Activated CD4-positive, alpha-beta T cell treated with anti-CD3 and anti-CD28 coated beads, Interleukin-2, amount 50 U/mL, for 24 hours (primary cell): ENCODE data around the gene TRIM56.
"Not testable (repeated sequence)": the region's sequence is repeated elsewhere in the genome, so short reads cannot be mapped to it uniquely, and the experiment has no call there.

ENCODE experiments used
- DNase-seq, 2 donors: peaks; one replicate each; pipeline ENCODE4 v3.0.0-alpha.2; 2020; ENCODE audit warnings: low read depth in 1 of 2, low spot score in 1 of 2

The TRIM56 gene, protein sequence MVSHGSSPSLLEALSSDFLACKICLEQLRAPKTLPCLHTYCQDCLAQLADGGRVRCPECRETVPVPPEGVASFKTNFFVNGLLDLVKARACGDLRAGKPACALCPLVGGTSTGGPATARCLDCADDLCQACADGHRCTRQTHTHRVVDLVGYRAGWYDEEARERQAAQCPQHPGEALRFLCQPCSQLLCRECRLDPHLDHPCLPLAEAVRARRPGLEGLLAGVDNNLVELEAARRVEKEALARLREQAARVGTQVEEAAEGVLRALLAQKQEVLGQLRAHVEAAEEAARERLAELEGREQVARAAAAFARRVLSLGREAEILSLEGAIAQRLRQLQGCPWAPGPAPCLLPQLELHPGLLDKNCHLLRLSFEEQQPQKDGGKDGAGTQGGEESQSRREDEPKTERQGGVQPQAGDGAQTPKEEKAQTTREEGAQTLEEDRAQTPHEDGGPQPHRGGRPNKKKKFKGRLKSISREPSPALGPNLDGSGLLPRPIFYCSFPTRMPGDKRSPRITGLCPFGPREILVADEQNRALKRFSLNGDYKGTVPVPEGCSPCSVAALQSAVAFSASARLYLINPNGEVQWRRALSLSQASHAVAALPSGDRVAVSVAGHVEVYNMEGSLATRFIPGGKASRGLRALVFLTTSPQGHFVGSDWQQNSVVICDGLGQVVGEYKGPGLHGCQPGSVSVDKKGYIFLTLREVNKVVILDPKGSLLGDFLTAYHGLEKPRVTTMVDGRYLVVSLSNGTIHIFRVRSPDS

DNA sequence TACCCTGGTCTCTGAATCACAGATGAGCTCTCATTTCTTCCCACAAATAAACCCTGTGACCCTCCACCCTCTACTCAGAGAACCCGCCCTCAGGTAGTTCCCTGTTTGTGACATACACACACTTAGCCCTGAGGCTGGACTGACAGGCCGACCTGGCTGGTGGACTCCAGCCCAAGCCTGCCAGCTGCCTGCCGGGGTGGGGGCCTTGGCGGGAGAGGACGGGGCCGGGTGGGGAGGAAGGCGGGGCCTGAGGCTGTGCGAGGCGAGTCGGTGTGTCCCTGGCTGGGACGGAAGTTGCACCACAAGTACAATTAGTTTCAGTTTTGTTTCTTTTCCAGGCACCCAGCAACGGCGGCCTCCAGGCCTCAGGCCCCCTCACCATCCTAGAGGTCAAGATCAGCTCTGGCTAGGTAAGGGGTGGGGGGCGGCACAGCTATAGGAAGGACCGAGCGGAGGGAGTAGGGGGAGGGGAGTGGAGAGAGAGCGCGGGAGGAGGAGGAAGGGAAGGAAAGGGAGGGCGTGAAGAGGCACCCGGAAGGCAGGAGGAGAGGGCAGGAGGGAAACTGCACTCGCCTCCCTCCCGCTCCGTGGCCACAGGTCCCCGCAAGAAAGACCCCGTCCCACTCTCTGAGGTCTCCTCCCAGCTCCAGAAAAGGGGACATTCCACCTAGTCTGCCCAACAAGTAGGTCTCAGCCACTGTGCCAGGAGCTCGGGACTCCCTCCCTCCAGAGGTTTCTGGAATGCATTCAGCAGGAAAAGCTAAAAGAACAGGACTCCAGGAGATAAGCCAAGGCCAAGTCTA is at the start of gene TRIM56:
TSS of gene TRIM56 (plus strand) at position 320 of the 803 bp plus-strand sequence. CDS start 1,832 bp downstream, outside the sequence.
- peak; percentile 53 to 63 for DNase-seq

DNA sequence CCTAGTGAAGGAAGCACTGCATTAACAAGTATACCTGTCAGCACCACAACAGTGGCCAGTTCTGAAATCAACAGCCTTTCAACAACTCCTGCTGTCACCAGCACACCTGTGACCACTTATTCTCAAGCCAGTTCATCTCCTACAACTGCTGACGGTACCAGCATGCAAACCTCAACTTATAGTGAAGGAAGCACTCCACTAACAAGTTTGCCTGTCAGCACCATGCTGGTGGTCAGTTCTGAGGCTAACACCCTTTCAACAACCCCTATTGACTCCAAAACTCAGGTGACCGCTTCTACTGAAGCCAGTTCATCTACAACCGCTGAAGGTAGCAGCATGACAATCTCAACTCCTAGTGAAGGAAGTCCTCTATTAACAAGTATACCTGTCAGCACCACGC is 49.3 kb upstream of the TRIM56 start:
- no peak for DNase-seq

DNA sequence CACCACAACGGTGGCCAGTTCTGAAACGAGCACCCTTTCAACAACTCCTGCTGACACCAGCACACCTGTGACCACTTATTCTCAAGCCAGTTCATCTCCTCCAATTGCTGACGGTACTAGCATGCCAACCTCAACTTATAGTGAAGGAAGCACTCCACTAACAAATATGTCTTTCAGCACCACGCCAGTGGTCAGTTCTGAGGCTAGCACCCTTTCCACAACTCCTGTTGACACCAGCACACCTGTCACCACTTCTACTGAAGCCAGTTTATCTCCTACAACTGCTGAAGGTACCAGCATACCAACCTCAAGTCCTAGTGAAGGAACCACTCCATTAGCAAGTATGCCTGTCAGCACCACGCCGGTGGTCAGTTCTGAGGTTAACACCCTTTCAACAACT is 44.0 kb upstream of the TRIM56 start:
- not testable (repeated sequence) for DNase-seq

DNA sequence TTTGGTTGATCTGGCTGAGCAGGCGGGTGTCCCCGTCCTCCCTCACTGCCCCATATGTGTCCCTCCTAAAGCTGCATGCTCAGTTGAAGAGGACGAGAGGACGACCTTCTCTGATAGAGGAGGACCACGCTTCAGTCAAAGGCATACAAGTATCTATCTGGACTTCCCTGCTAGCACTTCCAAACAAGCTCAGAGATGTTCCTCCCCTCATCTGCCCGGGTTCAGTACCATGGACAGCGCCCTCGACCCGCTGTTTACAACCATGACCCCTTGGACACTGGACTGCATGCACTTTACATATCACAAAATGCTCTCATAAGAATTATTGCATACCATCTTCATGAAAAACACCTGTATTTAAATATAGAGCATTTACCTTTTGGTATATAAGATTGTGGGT is 26.9 kb upstream of the TRIM56 start:
- peak; percentile 8 to 21 for DNase-seq

DNA sequence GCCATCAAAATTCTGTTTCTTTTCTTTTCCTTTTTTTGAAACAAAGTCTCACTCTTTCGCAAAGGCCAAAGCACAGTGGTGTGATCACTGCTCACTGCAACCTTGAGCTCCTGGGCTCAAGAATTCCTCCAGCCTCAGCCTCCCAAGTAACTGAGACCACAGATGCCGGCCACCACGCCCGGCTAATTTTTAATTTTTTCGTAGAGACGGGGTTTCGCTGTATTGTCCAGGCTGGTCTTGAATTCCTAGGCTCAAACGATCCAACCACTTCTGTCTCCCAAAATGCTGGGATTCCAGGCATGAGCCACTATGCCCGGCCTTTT is 25.7 kb upstream of the TRIM56 start:
- no peak for DNase-seq

DNA sequence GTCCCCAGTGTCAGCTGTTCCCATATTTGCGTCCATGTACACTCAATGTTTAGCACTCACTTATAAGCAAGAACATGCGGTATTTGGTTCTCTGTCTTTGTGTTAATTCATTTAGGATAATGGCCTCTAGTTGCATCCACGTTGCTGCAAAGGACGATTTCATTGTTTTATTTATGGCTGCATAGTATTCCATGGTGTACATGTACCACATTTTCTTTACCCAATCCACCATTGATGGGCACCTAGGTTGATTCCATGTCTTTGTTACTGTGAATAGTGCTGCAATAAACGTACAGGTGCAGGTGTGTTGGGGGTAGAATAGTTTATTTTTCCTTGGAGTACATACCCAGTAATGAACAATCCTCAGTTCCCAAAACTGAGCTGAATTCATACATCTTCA is 24.3 kb upstream of the TRIM56 start:
- DNase-seq = no peak

DNA sequence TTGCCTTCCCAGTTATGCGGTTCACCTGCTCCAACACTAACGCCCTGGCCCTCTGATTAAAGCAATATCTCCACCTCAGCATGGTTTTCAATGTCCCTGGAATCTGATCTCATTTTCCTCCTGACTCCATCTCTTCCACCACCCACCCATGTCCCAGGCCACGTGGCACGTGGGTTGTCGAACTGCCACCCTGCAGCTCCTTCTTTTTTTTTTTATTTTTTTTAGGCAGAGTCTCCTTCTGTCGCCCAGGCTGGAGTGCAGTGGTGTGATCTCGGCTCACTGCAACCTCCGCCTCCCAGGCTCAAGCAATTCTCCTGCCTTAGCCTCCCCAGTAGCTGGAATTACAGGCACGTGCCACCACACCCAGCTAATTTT is 21.1 kb upstream of the TRIM56 start:
- not testable (repeated sequence) for DNase-seq

DNA sequence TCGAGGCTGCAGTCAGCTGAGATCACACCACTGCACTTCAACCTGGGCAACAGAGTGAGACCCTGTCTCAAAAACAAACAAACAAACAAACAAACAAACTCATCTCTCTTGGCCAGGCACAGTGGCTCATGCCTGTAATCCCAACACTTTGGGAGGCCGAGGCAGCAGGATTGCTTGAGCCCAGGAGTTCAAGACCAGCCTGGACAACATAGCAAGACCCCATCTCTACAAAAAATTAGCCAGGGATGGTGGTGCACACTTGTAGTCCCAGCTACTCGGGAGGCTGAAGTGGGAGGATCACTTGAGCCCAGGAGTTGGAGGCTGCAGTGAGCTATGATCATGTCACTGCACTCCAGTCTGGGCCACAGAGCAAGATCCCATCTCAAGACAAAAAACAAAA is 20.1 kb upstream of the TRIM56 start:
- not testable (repeated sequence) for DNase-seq

DNA sequence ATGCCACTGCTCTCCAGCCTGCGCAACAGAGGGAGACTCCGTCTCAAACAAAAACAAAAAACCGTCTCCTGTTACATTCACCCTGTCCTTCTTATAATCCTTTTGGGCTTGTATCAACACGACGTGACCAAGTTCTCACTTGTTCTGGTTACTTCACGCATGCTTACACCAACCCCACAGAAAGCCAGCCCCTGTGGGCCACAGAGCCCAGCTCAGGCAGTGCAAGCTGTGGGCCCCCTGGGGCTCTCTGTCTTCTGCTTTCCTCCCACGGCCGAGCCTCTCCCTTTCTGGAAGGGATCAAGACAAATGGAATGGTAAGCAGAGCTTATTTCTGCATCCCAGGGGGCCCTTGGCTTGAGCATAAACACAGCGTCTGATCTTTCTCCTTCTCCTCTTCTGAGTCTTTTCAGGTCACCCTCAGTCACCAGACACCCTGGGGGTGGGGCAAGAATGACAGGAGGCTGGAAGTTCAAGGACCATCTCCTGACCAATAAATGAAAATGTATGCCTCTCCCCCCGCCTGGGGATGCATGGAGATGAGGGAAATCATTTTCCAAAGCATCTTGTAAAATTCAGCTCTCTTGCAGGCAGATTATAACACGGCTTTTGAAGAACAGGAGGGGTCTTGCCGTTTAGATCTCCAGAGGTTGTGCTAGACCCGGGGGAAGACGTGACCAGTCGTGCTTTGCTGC is 19.0 kb upstream of the TRIM56 start:
- DNase-seq = no peak

DNA sequence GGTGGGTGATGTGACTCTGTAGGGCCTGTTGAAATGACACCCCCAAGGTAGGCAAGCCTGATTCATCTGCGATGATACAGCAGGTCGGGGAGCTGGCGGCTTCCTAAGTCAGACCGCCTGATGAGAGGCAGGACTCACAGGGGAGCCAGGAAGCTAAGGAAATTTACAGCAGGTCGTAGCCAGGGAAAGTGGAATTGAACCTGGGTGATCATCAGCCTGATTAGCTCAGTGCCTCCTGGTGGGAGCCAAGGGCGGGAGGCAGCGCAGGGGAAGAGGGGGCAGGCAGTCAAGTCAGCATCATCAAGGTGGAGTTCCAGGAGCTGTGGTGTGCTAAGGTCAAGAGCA is 18.5 kb upstream of the TRIM56 start:
- no peak for DNase-seq

DNA sequence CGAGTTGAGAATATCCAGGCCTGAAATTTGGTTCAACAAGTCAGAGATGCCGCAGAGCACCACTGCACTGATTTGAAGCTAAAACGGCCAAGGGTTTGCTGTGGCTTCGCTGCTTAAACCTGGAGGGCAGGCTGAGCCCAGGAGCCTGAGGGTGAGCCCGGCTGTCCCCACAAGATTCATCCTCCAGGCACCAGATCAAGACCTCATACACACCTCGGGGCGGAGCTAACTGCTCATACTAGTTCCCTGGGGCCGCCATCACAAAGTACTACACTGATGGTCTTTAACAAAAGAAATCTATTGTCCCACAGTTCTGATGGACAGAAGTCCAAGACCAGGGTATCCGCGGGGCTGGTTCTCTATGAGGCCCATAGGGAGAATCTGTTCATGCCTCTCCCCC is 16.9 kb upstream of the TRIM56 start:
- no peak for DNase-seq

DNA sequence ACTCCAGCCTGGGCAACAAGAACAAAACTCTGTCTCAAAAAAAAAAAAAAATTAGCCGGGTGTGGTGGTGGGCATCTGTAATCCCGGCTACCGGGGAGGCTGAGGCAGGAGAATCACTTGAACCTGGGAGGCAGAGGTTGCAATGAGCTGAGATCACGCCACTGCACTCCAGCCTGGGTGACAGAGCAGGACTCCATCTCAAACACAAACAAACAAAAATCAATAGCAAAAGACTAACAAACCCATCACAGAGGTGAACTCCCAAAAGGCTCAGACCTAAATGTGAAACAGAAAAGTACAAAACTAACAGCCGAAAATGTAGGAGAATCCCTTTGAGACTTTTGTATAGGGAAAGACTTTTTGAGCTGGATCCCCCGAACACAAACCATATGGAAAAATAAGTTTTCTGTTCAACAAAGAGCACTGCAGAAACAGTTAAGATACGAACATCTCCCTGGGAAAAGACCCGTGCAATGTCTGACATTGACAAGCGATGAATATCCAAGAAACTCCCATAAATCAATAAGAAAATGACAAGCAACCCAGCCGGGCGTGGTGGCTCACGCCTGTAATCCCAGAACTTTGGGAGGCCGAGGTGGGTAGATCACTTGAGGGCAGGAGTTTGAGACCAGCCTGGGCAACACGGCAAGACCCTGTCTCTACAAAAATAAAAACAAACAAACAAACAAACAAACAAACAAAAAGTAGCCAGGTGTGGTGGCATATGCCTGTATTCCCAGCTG is 13.7 kb upstream of the TRIM56 start:
- DNase-seq = not testable (repeated sequence)

DNA sequence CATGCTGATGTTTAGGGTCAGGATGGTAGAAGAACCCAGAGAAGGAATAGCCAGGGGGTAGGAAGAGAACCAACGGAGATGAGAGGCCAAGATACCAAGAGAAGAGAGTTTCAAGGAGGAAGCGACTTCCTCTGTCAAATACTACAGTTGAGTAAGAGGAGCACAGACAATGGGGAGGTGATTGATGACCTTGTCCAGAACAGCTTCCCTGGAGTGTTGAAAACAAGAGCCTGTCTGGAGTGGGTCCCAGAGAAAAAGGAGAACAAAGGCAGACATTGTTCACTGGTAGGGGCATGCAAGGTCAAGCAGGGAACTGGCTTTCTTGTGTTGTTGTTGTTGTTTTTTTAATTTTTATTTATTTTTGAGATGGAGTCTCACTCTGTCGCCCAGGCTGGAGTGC is 9.6 kb upstream of the TRIM56 start:
- no peak for DNase-seq

DNA sequence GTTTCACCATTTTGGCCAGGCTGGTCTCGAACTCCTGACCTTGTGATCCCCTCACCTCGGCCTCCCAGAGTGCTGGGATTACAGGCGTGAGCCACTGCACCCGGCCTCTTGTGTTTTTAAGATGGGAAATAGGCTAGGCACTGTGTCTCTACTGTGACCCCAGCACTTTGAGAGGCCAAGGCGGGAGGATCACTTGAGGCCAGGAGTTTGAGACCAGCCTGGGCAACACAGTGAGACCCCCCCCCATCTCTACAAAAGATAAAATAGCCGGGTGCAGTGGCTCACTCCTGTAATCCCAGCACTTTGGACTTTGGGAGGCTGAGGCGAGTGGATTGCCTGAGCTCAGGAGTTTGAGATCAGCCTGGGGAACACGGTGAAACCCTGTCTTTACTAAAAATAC is 9.1 kb upstream of the TRIM56 start:
- DNase-seq = not testable (repeated sequence)

DNA sequence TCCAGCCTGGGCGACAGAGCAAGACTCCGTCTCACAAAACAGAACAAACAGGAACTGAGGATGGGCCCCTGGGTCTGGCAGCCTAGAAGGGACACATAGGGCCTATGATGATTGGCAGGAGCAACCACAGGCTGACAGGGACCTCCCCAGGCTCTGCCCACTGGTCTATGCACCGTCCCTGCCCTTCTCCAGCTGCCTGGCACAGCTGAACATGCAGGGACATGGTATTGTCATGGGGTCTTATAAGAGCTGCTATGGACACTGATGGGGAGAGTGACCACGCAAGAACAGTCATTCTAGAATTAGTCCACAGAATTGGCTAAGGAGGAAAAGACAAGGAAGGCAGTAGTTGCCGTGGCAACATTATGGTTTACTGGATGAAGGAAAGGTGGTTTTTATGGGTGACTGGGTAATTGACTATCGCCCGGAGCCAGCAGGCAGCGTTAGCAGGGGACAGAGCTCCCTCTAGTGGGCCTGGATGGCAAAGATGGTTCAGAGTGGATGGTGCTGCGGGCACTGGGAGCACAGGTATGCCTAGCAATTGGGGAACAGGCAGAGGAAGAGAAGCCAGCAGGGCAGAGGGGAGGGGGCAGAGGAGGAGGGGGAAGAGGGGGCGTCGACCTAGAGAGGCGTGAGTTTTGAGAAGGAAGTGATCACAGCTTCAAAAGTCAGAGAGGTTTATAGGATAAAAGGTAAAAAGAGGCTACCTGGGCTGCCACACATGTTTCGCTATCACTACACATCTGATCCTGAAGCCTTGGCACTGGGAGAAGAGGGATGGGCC is 7.8 kb upstream of the TRIM56 start:
- peak; percentile 72 to 84 for DNase-seq

DNA sequence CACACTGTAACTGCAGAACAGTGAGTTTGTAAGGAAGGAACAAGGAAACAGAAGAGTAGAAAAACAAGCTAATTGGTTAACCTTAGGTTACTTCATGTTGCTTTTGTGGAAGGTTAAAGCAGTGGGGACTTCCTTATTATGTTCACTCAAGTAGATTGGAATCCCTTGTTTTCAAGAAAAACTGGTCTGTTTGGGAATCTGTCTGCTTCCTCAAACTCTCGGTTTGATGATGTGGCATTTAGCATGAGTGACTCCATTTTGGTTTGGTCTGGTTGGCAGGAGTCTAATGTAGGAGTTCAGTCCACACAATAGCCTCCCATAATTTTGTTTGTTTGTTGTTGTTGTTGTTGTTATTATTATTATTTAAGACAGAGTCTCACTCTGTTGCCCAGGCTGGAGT is 3.8 kb upstream of the TRIM56 start:
- DNase-seq = no peak

DNA sequence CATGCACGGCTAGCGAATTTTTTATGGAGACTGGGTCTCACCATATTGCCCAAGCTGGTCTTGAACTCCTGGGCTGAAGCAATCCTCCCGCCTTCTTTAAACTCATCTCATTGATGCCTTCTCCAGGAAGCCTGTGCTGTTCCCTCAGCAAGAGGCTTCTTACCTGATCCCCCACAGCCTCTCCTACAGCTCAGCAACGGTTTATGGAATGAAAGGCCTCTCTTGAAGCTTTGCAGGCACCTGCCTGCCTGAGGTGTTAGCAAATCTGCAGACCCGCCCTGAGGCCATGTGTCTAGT is 468 bp upstream of the TRIM56 start:
- no peak for DNase-seq

DNA sequence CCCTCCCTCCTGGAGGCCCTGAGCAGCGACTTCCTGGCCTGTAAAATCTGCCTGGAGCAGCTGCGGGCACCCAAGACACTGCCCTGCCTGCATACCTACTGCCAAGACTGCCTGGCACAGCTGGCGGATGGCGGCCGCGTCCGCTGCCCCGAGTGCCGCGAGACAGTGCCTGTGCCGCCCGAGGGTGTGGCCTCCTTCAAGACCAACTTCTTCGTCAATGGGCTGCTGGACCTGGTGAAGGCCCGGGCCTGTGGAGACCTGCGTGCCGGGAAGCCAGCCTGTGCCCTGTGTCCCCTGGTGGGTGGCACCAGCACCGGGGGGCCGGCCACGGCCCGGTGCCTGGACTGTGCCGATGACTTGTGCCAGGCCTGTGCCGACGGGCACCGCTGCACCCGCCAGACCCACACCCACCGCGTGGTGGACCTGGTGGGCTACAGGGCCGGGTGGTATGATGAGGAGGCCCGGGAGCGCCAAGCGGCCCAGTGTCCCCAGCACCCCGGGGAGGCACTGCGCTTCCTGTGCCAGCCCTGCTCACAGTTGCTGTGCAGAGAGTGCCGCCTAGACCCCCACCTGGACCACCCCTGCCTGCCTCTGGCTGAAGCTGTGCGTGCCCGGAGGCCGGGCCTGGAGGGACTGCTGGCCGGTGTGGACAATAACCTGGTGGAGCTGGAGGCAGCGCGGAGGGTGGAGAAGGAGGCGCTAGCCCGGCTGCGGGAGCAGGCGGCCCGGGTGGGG is 2.2 kb downstream of the TRIM56 start:
- no peak for DNase-seq

DNA sequence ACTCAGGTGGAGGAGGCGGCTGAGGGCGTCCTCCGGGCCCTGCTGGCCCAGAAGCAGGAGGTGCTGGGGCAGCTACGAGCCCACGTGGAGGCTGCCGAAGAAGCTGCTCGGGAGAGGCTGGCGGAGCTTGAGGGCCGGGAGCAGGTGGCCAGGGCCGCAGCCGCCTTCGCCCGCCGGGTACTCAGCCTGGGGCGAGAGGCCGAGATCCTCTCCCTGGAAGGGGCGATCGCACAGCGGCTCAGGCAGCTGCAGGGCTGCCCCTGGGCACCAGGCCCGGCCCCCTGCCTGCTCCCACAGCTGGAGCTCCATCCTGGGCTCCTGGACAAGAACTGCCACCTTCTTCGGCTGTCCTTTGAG is 2.8 kb downstream of the TRIM56 start:
- no peak for DNase-seq
